Embryonic facial prominence (tissue), 1 donor: ENCODE measurements around the gene SECISBP2.

Experiments
- DNase-seq: peaks from one replicate; pipeline ENCODE4 v3.0.0-alpha.2; 2016; ENCODE audit errors: extremely low spot score

Gene SECISBP2

DNA sequence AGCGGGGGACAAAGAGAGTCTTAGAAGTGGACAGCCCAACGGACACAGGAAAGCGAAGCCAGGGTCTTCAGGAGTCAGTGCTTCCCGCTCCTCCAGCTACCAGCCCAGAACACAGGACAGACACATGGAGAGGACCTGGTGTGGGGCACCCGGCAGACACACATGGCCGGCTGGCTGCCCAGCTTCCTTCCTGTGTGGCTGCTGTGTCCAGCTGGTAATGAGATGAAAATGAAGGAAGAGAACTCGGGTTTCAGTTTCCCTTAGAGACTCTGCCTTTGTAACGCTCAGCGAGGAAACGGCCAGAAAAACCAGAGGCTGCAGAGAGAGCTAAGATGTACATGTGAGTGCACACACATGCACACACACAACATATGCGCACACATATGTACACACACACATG, 87.5 kb downstream of the SECISBP2 start:
- DNase-seq: no peak

DNA sequence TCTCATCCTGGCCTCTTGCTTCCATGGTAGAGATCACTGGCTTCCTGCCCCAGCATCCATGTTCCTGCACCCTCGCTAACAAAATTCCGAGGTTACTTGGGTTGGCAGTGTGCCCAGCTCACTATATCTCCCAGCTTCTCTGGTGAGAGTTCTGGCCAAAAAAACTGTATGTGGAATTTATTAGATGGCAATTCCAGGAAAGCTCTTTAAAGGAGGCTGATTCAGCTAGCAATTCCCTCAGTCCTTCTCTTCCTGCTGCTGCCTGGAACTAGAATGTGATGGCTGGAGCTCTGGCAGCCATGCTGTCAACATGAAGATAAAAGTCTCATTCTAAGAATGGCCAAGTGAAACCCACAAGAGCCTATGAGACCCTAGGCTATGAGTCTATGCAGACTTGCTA, 88.8 kb downstream of the SECISBP2 start:
- DNase-seq: no peak

DNA sequence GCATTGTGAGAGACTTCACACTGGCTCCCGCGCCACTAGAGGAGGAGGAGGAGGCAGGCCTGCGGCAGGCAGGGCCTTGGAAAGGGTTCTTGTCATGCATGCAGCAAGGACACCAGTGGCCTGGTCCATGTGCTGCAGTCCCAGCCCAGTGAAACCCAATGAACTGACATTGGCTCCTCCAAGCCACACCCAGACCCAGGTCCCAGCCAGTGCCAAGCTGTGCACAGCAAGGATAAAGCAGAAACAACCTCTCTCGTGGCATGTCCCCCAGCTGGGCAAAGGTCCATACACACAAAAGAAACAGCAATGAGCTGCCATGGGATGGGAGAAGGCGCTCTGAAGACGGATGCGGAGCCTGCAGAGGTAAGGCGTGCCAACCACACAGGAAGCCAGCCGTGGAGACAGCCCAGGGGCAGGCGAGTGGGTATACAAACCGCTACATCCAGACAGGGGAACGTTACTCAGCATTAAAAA, 90.4 kb downstream of the SECISBP2 start:
- no peak for DNase-seq
